Cardiac septum (tissue), 1 donor: ENCODE data around the gene DSCAML1. TPM values are rescaled to one million over a fixed set of nuclear protein-coding genes. Genes with fewer than 3 reads are reported as not detected.

Experiments
- DNase-seq: peaks from one replicate; pipeline ENCODE4 v3.0.0-alpha.2; 2020; ENCODE audit warnings: low spot score
- intact Hi-C: fragments of 100-400 bp; cut with DNase I; formaldehyde crosslinking; loops from one replicate; pipeline ENCODE4 v1.14.0; 2022
- total RNA-seq: library from RNA; stranded (reverse); fragmentation: NEBNext Ultra II Directional; extraction: Animal tissue kit (Norgen Biotek cat#: 25700); gene quantifications from one replicate; pipeline ENCODE4 v1.2.1, GENCODE V29; 2021
- donor health status: DM: no; HTN: no; CAD: no.

DSCAML1 gene
- total RNA-seq, 1 donor from 2014 or later = 1.2 TPM

DNA sequence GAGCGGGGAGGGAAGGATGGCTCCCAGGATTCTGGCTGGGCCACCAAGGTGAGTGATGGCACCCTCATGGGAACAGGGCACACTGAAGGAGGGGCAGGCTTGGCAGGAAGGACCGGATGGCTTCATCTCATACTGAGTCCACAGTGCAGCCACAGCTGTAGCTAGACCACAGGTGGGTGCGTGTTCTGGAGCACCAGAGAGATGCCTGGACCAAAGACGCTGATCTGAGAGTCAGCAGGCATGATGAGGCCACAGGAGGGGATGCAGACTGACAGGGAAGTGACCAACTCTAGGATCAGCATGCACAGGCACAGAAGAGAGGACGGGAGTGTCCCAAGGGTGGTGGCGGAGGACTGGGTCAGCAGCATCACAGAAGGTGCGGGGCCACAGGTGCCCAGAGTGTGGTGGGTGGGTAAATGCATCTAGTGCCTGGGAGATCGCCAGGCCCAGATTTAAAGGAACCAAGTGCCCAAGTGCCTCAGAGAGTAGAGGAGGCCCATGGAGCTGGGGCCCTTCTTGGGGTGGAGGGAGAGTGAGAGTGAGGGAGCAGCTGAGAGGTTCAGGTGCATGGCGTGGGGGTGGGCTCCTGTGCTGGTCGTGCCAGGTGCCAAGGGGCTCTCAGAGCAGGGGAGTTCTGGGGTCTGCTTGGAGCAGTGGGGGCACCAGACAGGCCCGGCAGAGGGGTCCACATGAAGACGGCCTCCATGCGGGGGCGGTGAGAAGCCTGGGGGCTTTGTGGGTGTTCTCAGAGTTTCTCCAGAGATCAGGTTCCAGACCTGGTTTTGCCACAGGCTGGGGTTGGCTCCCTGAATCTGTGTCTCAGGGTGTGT is 355.7 kb downstream of the DSCAML1 start:
- intact Hi-C loops = no loop called here
- no peak for DNase-seq

DNA sequence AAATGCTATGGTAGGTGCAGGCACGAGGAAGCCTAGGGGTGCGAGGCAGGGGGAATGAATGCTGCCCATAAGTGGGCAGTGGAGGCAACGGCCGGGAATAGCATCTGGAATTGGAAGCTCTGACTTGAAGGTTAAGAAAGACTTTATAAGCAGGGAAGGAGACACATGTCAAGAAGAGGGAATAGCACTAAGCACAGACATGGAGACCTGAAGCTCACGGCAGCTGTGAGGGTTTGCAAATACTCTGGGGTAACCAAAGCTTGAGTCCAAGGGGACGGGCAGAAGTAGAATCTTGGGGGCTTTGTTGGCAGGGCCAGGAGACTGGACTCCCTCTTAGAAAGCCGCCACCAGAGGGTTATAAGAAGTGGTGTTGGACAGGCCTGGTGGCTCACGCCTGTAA is 356.8 kb downstream of the DSCAML1 start:
- intact Hi-C loops = no loop called here
- no peak for DNase-seq

DNA sequence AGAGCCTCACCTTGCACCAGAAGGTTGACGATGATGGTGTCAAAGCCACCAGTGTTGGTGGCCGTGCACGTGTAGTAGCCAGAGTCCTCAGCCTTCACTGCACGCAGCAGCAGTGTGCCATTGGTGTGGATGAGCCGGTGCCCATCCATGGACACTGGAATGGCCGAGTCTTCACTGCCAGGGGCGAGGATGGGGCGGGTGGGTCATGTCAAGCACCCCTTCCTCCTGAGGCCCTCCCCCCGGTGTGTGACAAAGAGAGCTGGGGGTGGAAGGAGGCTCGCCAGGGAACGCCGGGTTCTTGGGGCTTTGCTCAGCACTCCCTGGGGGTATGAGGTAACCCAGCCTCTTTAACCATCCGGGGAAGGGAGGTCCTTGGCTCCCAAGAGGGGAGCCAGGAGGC is 357.8 kb downstream of the DSCAML1 start:
- no peak for DNase-seq

DNA sequence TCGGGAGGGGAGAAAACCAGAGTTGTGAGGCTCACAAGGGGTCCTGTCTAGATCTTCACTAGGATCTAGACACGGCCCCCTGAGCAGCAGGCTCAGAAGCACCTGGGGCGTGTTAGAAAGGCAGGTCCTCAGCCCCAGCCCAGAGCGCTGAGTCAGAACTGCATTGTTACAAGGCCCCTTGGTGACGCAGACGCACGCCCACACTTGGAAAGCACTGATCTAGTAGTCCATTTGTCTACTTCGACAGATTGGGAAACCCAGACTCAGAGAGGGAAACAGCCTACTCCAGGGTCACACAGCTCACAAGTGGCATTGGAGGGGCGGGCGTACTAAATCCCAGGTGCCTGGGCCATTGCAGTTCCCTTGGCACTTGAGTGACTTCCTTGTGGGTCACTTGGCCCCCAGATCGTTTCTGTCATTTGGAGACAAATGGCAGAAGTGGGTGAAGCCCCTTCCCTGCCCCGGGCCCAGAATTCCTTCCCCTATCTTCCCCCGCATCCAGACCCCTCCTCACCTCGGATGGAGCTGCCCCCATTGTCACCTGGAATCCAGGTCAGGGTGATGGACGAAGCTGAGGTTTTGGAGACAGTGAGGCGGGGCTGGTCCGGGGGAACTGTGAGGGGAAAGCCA is 358.5 kb downstream of the DSCAML1 start:
- intact Hi-C loops = no loop called here
- no peak for DNase-seq

More for the DNA sequence above, 357.8 kb downstream of the DSCAML1 start:
- intact Hi-C loops = no loop called here

DNA sequence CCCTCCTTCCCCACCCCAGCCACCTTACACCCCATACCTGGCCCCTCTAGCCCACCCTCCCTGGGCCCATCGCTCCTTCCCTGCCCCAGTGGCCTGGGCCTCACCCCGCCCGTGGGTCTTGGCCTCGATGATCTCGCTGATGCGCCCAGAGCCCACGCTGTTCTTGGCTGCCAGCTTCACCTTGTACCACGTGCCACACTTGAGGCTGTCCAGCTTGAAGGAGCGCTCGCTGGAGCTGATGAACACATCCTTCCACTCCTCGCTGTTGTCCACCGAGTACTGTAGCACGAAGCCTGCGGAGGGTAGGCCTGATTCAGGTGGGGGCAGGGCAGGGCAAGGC is 359.3 kb downstream of the DSCAML1 start:
- intact Hi-C loops = no loop called here
- no peak for DNase-seq

DNA sequence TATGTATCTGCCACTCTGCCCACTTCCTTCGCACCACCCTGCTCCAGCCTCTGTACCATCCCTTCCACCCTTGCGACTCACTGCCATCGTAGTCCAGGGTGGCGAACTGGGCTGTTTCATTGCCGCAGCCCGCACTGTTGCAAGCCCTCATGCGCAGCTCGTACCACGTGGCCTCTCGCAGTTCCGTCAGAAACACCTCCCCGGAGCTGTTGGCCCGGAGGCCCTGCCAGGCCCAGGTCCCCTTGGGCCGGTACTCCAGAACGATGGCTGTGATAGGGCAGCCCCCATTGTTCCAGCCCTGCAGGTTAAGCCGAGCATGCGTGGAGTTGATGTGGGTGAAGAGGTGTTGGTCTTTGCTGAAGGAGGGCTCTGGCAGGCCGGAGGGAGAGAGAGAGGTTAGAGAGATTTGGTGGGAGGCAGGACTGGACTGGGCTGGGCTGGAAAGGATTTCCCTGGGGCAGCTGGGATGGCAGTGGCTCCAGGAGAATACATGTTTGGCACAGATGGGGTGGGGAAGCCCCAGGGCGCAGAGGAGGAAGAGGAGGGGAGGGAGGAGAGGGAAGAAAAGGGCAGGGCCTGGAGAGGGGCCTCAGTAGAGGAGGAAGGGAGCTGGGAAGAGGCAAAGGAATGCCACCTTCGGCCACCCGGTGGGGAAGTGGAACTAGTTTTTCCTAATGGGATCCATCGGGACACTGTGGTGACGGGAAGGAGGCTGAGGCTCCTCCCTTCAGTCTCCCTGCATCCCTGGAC is 359.8 kb downstream of the DSCAML1 start:
- no peak for DNase-seq
- intact Hi-C loops = no loop called here

DNA sequence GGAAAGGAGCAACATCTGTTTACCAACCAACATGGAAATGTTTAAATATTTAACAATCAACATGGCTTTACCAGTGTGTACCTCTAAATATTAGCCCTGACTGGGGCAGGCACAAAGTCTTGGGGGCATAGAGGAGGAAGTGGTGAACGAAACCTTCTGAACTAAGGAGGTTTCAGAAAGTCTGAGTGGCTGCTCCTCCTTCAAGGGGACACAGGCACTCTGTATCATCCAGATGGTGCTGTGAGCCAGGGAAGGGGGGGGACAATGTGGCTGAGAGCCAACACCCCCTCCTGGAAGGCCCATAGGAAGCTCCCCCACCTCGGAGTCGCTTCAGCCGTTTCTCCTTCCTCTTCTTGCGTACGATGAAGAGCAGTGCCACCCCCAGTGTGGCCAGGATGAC is 361.7 kb downstream of the DSCAML1 start:
- intact Hi-C loops = no loop called here
- no peak for DNase-seq

DNA sequence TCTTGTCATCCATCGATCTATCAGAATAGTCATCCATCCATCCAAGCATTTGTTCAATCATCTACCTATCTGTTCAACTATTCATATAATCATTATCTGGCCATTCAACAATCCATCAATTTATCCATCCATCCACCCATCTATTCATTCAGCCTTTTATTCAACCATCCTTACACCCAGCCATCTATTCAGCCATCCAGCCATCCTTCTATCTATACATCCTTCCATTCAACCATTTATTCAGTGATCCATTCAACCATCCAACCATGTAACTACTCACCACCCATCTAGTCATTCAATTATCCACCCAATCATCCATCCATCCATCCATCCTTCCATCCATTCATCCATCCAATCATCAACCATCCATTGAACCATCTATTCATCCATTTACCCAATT is 362.5 kb downstream of the DSCAML1 start:
- DNase-seq = no peak
- intact Hi-C loops = no loop called here

DNA sequence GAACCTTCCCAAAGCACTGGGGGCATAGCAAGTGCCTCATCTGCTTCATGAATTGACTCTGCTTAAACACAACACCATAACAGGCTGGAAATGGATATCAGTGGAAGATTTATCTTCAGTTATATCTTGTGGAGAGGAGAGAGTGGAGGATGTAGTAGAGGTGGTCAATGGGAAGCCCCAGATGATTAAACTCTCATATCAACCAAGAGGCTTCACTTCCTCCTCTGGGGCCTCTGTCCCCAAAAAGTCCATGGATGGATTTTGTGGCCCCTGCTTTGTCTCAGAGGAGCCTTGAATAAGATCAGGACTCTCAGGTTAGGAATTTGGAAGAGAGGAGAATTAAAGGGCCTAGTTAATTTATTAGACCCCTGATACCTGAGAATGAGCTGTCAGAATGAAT is 363.3 kb downstream of the DSCAML1 start:
- no peak for DNase-seq
- intact Hi-C loops = no loop called here

DNA sequence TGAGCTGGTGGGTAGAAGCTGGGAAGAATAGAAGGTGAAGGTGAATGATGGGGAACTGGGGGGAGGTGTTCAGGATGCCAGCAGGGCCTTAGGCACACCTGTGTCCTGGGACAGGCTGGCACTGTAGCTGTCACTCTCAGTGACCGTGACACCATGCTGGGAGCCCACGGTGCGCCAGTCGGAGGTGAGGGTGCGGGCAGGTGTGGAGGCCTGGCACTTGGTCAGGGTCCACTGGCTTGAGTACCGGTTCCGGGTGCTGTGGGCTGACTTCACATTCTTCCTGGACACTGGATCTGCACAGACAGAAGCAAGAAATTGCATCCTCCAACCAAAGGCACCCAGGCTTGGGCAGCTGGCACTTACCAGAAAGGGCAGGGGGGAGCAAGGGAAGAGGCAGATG is 365.6 kb downstream of the DSCAML1 start:
- DNase-seq = no peak
- intact Hi-C loops = no loop called here

DNA sequence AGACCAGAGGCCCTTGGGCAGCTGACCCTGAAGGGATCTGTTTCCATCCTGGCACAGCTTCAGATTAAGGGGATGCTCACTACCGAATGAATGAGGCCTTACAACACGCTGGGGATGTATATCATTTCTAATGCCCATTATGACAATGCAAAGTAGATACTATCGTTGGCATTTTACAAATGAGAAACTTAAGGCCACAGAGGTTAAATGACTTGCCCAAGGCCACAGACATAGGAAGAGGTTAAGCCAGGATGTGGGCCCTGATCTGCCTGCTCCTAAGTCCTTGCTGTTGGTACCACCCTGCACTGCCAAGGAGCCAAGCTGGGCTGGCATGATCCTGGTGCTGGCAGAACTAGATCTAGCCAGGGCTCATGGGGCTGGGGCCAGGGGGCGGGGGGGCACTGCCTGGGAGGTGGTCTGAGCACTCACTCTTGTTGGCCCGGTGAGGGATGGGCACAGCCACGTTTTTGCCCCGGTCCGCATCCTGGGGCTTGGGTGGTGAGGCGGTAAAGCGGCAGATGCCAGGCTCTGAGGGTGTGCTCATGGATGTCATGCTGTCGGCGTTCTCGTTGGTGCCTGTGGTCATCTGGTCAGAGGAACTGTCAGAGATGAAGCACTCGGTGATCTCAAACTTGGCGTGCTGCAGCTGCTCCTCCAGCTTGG is 366.6 kb downstream of the DSCAML1 start:
- intact Hi-C loops = no loop called here
- no peak for DNase-seq

DNA sequence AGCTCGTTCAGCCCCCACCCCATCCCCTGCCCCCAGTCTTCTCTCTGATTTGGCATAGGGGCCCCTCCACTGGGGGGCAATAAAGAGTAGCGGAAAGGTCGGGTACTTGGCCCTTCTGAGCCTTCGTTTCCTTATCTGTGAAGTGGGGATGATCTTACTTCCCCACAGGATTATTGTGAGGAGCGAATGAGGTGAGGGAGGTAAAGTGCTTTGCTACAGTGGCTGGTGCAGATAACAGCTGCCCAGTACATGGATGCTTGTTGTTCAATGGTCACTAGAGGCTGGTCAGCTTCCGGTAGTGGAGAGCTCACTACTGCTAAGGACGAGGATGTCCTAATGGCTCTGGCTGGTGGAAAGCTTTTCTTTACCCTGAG is 368.2 kb downstream of the DSCAML1 start:
- intact Hi-C loops = loop anchor here (5.0 to 10.0 kb wide), 2 partner anchors 378 to 516 kb away; no protein-coding TSS in a partner anchor
- DNase-seq = no peak

DNA sequence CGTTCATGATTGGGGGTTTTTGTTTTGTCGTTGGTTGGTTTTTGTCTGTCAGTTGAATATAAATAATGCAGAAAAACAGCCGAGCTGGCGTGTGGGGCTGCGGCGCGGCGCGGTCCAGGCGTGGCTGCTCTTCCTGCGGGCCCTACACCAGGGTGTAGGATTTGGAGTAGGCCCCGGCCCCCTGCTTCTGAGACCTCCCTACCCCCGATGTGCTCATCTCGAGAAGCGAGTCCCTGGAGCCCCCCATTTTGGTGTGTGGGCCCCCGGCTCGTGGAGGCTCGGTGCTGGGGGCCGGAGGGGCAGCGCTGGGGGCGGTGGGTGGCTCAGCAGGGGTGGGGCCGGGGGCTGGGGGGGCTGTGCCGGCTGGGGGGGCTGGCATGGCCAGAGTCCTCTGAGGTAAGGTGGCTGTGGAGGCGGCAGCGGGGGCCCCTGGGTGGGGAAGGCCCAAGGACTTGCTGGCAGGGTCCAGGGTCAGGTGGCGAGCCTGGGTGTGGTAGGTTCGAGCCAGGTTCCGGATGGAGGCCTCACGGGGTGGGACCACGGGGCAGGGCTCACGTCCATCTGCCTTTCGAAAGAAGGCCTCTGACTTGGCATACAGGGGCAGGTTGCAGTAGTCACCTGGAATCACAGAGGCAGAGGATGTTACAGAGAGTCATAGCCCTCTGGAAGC is 368.7 kb downstream of the DSCAML1 start:
- no peak for DNase-seq
- intact Hi-C loops = loop anchor here (5.0 to 10.0 kb wide), 2 partner anchors 379 to 516 kb away; no protein-coding TSS in a partner anchor

DNA sequence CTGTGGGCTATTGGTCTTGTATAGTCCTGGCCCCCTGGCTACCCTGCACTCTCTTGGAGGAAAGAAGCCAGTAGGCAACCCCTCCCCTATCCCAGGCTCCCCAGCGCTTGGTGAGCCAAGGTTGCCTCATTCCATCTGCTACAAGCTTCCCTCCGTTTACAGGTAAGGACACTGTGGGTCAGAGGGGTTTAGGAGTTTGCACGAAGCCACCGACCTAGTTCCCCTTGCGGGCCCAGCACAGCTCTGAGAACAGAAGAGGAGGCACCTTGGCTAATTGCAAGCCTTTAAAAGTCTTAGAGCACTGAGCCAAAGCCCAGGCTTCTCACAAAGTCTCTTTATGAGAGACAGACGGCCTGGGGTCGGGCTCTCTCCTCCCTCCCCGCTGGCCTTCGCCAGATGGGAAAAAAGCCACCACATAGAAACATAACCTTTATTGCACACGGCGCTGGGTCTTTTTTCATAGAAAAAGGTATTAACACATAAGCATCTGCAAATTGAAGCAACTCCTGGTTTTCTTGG is 369.6 kb downstream of the DSCAML1 start:
- DNase-seq = no peak
- intact Hi-C loops = loop anchor here (5.0 to 10.0 kb wide), 2 partner anchors 380 to 517 kb away; no protein-coding TSS in a partner anchor

DNA sequence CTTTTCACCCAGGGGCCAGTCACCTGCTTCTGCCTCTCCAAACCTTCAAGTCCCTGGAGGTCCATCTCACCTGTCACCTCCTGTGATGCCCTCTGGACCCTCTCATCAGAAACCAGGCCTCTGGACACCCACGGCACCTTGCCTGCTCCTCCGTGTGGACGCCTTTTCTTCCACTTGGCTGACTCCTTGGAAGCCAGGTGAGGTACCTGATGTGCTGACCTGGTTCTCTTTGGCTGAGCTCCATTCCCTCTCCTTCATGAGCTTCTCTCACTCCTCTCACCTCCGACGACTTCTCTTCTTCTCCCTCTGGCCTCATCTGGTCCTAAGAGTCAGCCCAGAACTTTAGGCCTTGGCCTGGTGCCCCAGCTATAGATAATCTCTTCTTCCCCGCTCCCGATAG is 370.1 kb downstream of the DSCAML1 start:
- intact Hi-C loops = loop anchor here (5.0 to 10.0 kb wide), 2 partner anchors 380 to 518 kb away; no protein-coding TSS in a partner anchor
- no peak for DNase-seq

DNA sequence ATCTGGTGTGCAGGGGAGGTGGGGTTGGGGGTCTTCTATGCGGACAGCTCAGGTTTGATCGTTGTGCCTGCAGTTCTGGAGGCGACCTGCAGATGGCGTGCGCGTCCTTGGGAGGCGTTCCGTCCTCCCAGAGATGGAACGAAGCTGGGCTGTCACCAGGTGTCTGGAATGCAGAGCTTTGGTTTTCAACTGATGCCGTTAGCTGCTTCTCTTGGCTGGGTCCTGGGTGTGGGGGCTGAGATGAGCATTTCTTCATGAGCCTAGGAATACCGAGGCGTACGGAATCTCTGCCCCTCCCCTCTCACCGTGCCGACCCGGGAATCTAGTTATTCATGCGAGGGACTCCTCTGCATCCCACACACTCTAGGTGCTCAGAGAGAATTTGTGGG is 370.7 kb downstream of the DSCAML1 start:
- DNase-seq = no peak
- intact Hi-C loops = loop anchor here (5.0 to 10.0 kb wide), 2 partner anchors 381 to 519 kb away; no protein-coding TSS in a partner anchor

DNA sequence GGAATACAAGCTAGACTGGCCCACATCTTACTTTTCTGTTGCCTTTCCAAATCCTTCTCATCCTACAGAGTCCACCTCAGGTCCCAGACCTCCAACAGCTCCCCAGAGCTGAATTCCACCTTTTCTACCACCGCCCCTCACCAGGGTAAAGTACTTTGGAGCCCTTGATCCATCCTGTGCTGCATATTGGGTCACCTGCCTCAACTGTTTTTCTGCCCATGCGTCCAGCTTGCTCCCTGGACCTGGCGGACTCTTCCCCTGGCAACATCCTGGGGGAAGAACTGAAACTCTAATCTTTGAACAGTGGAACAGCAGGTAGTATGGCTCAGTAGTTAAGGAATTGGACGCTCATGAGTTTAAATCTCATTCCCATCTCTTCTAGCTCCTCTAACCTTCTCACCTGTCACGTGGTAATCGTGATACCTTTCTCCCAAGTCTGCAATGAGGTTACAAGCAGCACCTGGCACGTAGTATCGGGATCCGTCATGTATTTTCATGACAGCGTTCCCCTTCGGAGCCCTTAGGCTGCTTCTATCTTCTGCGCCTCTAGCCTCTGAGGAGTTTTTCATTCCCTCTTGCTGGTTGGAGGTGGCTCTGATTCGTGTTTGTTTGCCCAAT is 371.2 kb downstream of the DSCAML1 start:
- DNase-seq = no peak
- intact Hi-C loops = loop anchor here (5.0 to 10.0 kb wide), 2 partner anchors 382 to 519 kb away; no protein-coding TSS in a partner anchor

DNA sequence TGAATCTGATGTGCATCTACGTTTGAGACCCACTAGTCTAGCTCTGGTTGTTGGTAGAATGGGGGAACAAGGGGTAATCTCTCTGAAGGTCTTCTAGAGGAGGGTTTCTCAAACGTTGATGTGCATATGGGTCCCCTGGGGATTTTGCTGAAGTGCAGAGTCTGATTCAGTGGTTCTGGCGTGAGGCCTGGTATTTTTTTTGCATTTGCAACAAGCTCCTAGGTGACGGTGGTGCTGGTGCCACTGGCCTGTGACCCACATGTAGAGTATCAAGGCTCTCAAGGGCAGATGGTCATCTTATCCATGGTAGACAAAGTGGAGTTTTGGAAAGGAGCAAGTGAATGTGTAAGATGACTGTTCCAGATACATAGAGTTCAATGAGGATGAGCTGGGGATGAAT is 372.2 kb downstream of the DSCAML1 start:
- DNase-seq = peak; percentile 27
- intact Hi-C loops = loop anchor here (5.0 to 10.0 kb wide), 2 partner anchors 383 to 520 kb away; no protein-coding TSS in a partner anchor
